Endothelial cell of umbilical vein (primary cell): ENCODE results near the gene ADARB2.

Experiments used
- CTCF ChIP-seq, 2 donors: IDR thresholded peaks; 1 replicate in 1 of 2; 2 replicates in 1 of 2; pipeline ENCODE4 v1.5.1; 2011; ENCODE audit warnings: low read length in 2 of 2, mild to moderate bottlenecking in 2 of 2, moderate library complexity in 2 of 2, control low read depth in 1 of 2, inconsistent platforms in 1 of 2, low read depth in 1 of 2; ENCODE audit not compliant: insufficient read depth in 1 of 2; ENCODE audit errors: extremely low read depth in 1 of 2
- EZH2 ChIP-seq: IDR thresholded peaks from 2 replicates; pipeline ENCODE4 v1.6.1; 2012; ENCODE audit warnings: borderline replicate concordance, low read depth, mild to moderate bottlenecking, moderate library complexity, low read length, inconsistent platforms; ENCODE audit not compliant: severe bottlenecking
- JUN ChIP-seq: IDR thresholded peaks from 2 replicates; pipeline ENCODE4 v1.6.1; 2011; ENCODE audit warnings: borderline replicate concordance, low read depth; ENCODE audit not compliant: insufficient read length, insufficient read depth
- MAX ChIP-seq: IDR thresholded peaks from 2 replicates; pipeline ENCODE4 v1.6.1; 2011; ENCODE audit not compliant: insufficient read depth, insufficient read length
- POLR2A ChIP-seq: IDR thresholded peaks from 2 replicates; pipeline ENCODE4 v1.6.1; 2012; ENCODE audit warnings: low read depth, mild to moderate bottlenecking, control low read depth, low read length
- POLR2AphosphoS5 ChIP-seq: IDR thresholded peaks from 2 replicates; pipeline ENCODE4 v1.6.1; 2012; ENCODE audit warnings: low read depth, mild to moderate bottlenecking, control low read depth, low read length, moderate library complexity; ENCODE audit not compliant: insufficient read depth

- no peak for TF ChIP-seq EZH2
- no peak for TF ChIP-seq POLR2A
- TF ChIP-seq CTCF (IDR thresholded peaks at IDR 0.05; ENCODE audit: extremely low read depth in 1 of 2, insufficient read depth in 1 of 2, low read depth in 1 of 2, low read length in 2 of 2): no peak
- no peak for TF ChIP-seq JUN
- no peak for TF ChIP-seq POLR2AphosphoS5
- TF ChIP-seq MAX: no peak
Measured at GRCh38 chr10:1130995-1131790, 606.1 kb downstream of the ADARB2 start.
